ENCODE measurements around the gene KCTD19. TPM values are rescaled to one million over a fixed set of nuclear protein-coding genes. Genes with fewer than 3 reads are reported as not detected.

KCTD19 gene
- total RNA-seq, 1 experiment from 2014 or later: not detected

GRCh38 chr16:67246081-67246755 lies 80.3 kb downstream of the KCTD19 start:
- no peaks in the 10 kb centered on the region for H4K20me1 ChIP-seq (ENCODE audit: insufficient read depth)
- H3F3A ChIP-seq (ENCODE audit: insufficient read depth, low read depth): peaks cover 63% of the 10 kb centered on the region
- no TSS peak for BruUV-seq (replicated peaks)
- H3K27me3 ChIP-seq (ENCODE audit: insufficient read depth, low read depth): no peaks in the 10 kb centered on the region; the same call in 1 of the 2 replicates
- intact Hi-C loops (cut with micrococcal nuclease; ENCODE audit: unreplicated experiment): loop anchor here (1.0 to 10.0 kb wide), 6 partner anchors 19 to 989 kb away; partner anchors contain the start of genes ELMO3, ESRP2, NOL3 and TMEM208
- no peaks in the 10 kb centered on the region for H3K9me2 ChIP-seq (ENCODE audit: insufficient read depth)
- no peaks in the 10 kb centered on the region for H3K36me3 ChIP-seq (ENCODE audit: low read depth)
- TF ChIP-seq CTCF (conservative IDR thresholded peaks at IDR 0.05) (no peak; the same call in 1 of the 2 replicates), EZH2 (IDR thresholded peaks at IDR 0.05; ENCODE audit: low read depth) (no peak)
- peaks cover 54% of the 10 kb centered on the region for H3K4me1 ChIP-seq (replicated peaks; ENCODE audit: insufficient read depth)
- peak; percentile 56 to 80 for DNase-seq
- peak overlapping the region; percentile 90 for H2AFZ ChIP-seq
- H3K79me2 ChIP-seq (ENCODE audit: low read depth): peaks cover 35% of the 10 kb centered on the region
- CTCF ChIA-PET: interaction anchor here (0.6 to 1.5 kb wide), 9 partner anchors 20 to 268 kb away, joined by 3 to 7 read pairs (median 4); no protein-coding TSS in a partner anchor
- H3K4me2 ChIP-seq: peak overlapping the region; percentile 87
- POLR2A ChIA-PET (ENCODE audit: unreplicated experiment): interaction anchor here (0.6 to 1.4 kb wide), 18 partner anchors 19 to 714 kb away, joined by 3 to 24 read pairs (median 6); partner anchors contain the start of genes HSD11B2 and TMEM208
- peak overlapping the region; percentile 76 for H3K27ac ChIP-seq
- H3K4me3 ChIP-seq: peak overlapping the region; percentile 90
- H3K9me3 ChIP-seq (ENCODE audit: insufficient read depth, low read depth): no peaks in the 10 kb centered on the region

DNA sequence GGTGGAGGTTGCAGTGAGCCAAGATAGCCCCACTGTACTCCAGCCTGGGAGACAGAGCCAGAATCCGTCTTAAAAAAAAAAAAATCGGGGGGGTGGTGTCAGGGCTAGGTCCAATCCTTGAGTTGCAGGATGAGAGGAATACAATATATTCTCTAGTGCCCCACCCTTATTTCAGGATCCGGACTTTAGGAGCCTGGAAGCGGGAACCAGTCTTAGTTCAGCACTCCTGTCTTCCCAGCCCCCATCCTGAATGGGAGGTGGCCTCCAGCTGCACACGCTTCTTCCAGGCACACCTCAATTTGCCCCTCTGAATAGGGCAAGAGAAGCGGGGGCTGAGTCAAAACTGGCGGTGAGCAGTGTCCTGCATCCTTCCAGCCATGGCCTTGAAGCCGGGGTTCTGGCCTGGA lies 80.9 kb downstream of the KCTD19 start:
- Histone ChIP-seq H3F3A (ENCODE audit: insufficient read depth, low read depth) (peaks cover 65% of the 10 kb centered on the region), H3K4me3 (peak overlapping the region; percentile 90), H3K79me2 (ENCODE audit: low read depth) (peaks cover 35% of the 10 kb centered on the region), H3K36me3 (ENCODE audit: low read depth) (no peaks in the 10 kb centered on the region), H3K4me1 (replicated peaks; ENCODE audit: insufficient read depth) (peaks cover 59% of the 10 kb centered on the region), H3K4me2 (peak overlapping the region; percentile 87), H3K27ac (peak overlapping the region; percentile 76), H3K9me3 (ENCODE audit: insufficient read depth, low read depth) (no peaks in the 10 kb centered on the region), H3K27me3 (ENCODE audit: insufficient read depth, low read depth) (no peaks in the 10 kb centered on the region; the same call in 1 of the 2 replicates), H3K9me2 (ENCODE audit: insufficient read depth) (no peaks in the 10 kb centered on the region), H4K20me1 (ENCODE audit: insufficient read depth) (no peaks in the 10 kb centered on the region), H2AFZ (peak overlapping the region; percentile 90; the same call in 1 of the 2 replicates)
- TF ChIP-seq EZH2 (IDR thresholded peaks at IDR 0.05; ENCODE audit: low read depth) (no peak), CTCF (conservative IDR thresholded peaks at IDR 0.05) (no peak)
- DNase-seq: no peak
- intact Hi-C loops (cut with micrococcal nuclease; ENCODE audit: unreplicated experiment): loop anchor here (1.0 to 10.0 kb wide), 6 partner anchors 19 to 989 kb away; partner anchors contain the start of genes ELMO3, ESRP2, NOL3 and TMEM208
- BruUV-seq (replicated peaks): no TSS peak
- POLR2A ChIA-PET (ENCODE audit: unreplicated experiment): interaction anchor here (1.0 to 1.1 kb wide), 2 partner anchors 31 to 33 kb away, joined by 7 to 14 read pairs; no protein-coding TSS in a partner anchor
- CTCF ChIA-PET: interaction anchor here (0.6 to 1.5 kb wide), 3 partner anchors 33 to 47 kb away, joined by 4 read pairs; no protein-coding TSS in a partner anchor

- TF ChIP-seq CTCF (conservative IDR thresholded peaks at IDR 0.05) (no peak), EZH2 (IDR thresholded peaks at IDR 0.05; ENCODE audit: low read depth) (no peak)
- BruUV-seq (replicated peaks): TSS peak; percentile 31
- intact Hi-C loops (cut with micrococcal nuclease; ENCODE audit: unreplicated experiment): loop anchor here (5.0 to 10.0 kb wide), 2 partner anchors 73 to 990 kb away; partner anchors contain the start of genes ESRP2 and NOL3
Measured at GRCh38 chr16:67245186-67245585, 81.4 kb downstream of the KCTD19 start.

More at GRCh38 chr16:67245186-67245585, 81.4 kb downstream of the KCTD19 start:
- Histone ChIP-seq H3F3A (ENCODE audit: insufficient read depth, low read depth) (peaks cover 70% of the 10 kb centered on the region), H2AFZ (no peak overlapping the region), H3K4me1 (replicated peaks; ENCODE audit: insufficient read depth) (peaks cover 64% of the 10 kb centered on the region), H3K4me2 (peak overlapping the region; percentile 87), H3K79me2 (ENCODE audit: low read depth) (peaks cover 40% of the 10 kb centered on the region), H3K27ac (peak overlapping the region; percentile 76), H4K20me1 (ENCODE audit: insufficient read depth) (no peaks in the 10 kb centered on the region), H3K4me3 (peak overlapping the region; percentile 90; the same call in 1 of the 2 replicates), H3K27me3 (ENCODE audit: insufficient read depth, low read depth) (no peaks in the 10 kb centered on the region; the same call in 1 of the 2 replicates), H3K9me2 (ENCODE audit: insufficient read depth) (no peaks in the 10 kb centered on the region), H3K9me3 (ENCODE audit: insufficient read depth, low read depth) (no peaks in the 10 kb centered on the region), H3K36me3 (ENCODE audit: low read depth) (no peaks in the 10 kb centered on the region)
- DNase-seq: no peak
- ChIA-PET CTCF (no interaction called here), POLR2A (ENCODE audit: unreplicated experiment) (no interaction called here)

All from PC-9 (cell line).